ENCODE measurements around the gene RNASE12. TPM values are rescaled to one million over a fixed set of nuclear protein-coding genes. Genes with fewer than 3 reads are reported as not detected.

RNASE12 gene
- total RNA-seq, 1 donor from 2014 or later, result not detected

DNA sequence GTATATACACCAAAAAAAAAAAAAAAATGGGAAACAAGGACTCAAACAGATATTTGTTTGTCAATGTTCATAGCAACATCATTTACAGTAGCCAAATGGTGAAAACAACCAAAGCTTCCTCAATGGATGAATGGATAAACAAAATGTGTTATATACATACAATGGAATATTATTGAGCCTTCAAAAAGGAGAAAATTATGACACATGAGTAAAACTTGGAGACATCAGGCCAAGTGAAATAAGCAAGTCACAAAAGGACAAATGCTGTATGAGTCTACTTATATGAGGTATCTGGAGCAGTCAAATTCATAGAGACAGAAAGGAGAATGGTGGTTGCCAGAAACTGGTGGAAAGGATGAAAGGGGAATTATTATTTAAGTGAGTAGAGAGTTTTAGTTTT is 38.2 kb downstream of the RNASE12 start:
- TF ChIP-seq, protein P1, sequence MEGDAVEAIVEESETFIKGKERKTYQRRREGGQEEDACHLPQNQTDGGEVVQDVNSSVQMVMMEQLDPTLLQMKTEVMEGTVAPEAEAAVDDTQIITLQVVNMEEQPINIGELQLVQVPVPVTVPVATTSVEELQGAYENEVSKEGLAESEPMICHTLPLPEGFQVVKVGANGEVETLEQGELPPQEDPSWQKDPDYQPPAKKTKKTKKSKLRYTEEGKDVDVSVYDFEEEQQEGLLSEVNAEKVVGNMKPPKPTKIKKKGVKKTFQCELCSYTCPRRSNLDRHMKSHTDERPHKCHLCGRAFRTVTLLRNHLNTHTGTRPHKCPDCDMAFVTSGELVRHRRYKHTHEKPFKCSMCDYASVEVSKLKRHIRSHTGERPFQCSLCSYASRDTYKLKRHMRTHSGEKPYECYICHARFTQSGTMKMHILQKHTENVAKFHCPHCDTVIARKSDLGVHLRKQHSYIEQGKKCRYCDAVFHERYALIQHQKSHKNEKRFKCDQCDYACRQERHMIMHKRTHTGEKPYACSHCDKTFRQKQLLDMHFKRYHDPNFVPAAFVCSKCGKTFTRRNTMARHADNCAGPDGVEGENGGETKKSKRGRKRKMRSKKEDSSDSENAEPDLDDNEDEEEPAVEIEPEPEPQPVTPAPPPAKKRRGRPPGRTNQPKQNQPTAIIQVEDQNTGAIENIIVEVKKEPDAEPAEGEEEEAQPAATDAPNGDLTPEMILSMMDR (IDR thresholded peaks at IDR 0.05; ENCODE audit: partially characterized antibody, unreplicated experiment), result no peak

DNA sequence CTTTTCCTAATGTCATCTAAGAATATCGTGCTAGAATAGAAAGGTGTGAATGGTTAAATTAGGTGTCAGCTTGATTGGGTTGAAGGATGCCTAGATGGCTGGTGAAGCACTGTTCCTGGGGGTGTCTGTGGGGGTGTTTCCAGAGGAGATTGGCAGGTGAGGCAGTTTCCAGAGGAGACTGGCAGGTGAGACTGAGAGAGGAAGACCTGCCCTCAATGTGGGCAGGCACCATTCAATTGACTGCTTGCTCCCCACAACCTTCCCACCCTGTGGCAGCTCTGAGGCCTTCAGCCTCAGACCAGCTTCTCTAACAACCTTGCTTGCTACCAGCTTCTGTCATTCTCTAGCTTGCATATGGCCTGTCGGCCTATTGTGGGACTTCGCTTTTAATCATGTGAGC is 39.6 kb downstream of the RNASE12 start:
- Mint-ChIP-seq H3K4me1 (ENCODE audit: low read depth, unreplicated experiment) (no peaks in the 10 kb centered on the region), H3K27ac (ENCODE audit: unreplicated experiment) (no peak overlapping the region), H3K4me3 (ENCODE audit: unreplicated experiment) (no peak overlapping the region), H3K36me3 (ENCODE audit: unreplicated experiment) (no peaks in the 10 kb centered on the region), H3K27me3 (ENCODE audit: unreplicated experiment) (no peaks in the 10 kb centered on the region), H3K9me3 (ENCODE audit: unreplicated experiment) (no peaks in the 10 kb centered on the region)
- DNase-seq, result no peak
- TF ChIP-seq, protein P1 (IDR thresholded peaks at IDR 0.05; ENCODE audit: partially characterized antibody, unreplicated experiment), result no peak

More for the DNA sequence above, 38.2 kb downstream of the RNASE12 start:
- H3K27me3 Mint-ChIP-seq (ENCODE audit: unreplicated experiment), result peaks cover 3% of the 10 kb centered on the region
- no peaks in the 10 kb centered on the region for H3K9me3 Mint-ChIP-seq (ENCODE audit: unreplicated experiment)
- H3K27ac Mint-ChIP-seq (ENCODE audit: unreplicated experiment), result no peak overlapping the region
- no peaks in the 10 kb centered on the region for H3K4me1 Mint-ChIP-seq (ENCODE audit: low read depth, unreplicated experiment)
- DNase-seq, result no peak
- no peak overlapping the region for H3K4me3 Mint-ChIP-seq (ENCODE audit: unreplicated experiment)
- H3K36me3 Mint-ChIP-seq (ENCODE audit: unreplicated experiment), result no peaks in the 10 kb centered on the region

DNA sequence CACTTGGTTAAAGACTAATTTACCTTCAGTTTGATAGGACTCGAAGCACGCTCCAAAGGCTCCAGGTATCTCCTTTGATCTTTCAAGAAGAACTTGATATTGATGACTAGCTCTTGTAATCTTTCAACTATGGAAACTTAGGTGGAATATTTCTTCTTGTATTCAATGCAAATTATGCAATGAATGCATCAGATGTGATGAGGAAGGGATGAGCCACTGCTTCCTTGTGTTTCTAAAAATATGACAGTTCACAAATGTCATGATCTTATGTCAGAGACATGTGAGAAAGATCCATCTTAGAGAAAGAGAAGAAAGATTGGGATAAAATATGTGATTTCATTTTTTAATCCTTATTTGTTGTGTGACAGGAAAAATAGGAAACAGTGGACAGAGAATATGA is 40.2 kb downstream of the RNASE12 start:
- Mint-ChIP-seq H3K36me3 (ENCODE audit: unreplicated experiment) (no peaks in the 10 kb centered on the region), H3K4me1 (ENCODE audit: low read depth, unreplicated experiment) (no peaks in the 10 kb centered on the region), H3K4me3 (ENCODE audit: unreplicated experiment) (no peak overlapping the region), H3K9me3 (ENCODE audit: unreplicated experiment) (no peaks in the 10 kb centered on the region), H3K27ac (ENCODE audit: unreplicated experiment) (no peak overlapping the region), H3K27me3 (ENCODE audit: unreplicated experiment) (no peaks in the 10 kb centered on the region)
- TF ChIP-seq, protein P1 (IDR thresholded peaks at IDR 0.05; ENCODE audit: partially characterized antibody, unreplicated experiment), result no peak
- no peak for DNase-seq

DNA sequence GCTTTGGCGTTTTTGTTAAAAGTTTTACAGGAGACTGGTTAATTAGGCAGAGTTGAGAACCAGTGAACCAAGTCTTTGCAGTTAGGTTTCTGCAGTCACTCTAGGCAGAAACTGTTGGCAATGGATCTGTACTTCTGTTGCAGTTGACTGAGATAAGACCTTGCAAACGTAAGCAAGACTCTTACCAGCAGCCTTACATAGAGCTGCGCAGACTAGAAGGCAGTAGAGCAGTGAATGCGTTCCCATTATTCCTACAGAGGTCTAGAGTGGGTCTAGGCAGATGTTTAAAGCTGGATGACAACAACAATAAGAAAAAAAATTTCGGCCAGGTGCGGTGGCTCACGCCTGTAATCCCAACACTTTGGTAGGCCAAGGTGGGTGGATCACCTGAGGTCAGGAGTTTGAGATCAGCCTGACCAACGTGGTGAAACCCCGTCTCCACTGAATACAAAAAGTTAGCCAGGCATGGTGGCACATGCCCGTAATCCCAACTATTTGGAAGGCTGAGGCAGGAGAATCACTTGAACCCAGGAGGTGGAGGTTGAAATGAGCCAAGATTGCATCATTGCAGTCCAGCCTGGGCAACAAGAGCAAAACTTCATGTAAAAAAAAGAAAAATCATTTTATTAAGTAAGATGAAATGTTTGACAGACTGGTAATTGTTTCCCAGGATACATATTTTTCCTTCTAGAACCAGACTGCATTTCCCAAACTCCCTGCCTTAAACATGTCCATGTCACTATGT is 42.6 kb downstream of the RNASE12 start:
- no peak for DNase-seq
- Mint-ChIP-seq H3K4me3 (ENCODE audit: unreplicated experiment) (no peak overlapping the region), H3K27ac (ENCODE audit: unreplicated experiment) (no peak overlapping the region), H3K9me3 (ENCODE audit: unreplicated experiment) (no peaks in the 10 kb centered on the region), H3K27me3 (ENCODE audit: unreplicated experiment) (no peaks in the 10 kb centered on the region), H3K36me3 (ENCODE audit: unreplicated experiment) (no peaks in the 10 kb centered on the region), H3K4me1 (ENCODE audit: low read depth, unreplicated experiment) (no peaks in the 10 kb centered on the region)
- TF ChIP-seq, protein P1 (IDR thresholded peaks at IDR 0.05; ENCODE audit: partially characterized antibody, unreplicated experiment), result no peak

DNA sequence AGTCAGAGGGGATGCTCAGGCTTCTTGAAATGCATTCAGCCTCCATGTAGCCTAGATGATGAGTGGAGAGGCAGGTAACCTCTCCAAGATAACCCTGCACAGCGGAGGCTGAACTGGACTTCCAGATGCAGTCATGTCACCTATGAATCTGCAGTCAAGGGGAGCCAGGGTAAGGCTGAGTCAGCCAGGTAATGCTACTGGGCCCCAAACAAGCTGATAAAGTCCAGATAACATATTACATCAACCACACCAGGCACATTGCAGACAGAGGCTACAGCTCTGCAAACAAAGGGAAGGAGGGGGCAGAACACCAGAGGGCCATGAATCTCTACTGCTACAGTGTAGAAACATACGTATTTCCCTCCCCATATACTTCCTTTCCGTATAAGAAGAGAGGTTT is 44.3 kb downstream of the RNASE12 start:
- Mint-ChIP-seq H3K4me1 (ENCODE audit: low read depth, unreplicated experiment) (no peaks in the 10 kb centered on the region), H3K4me3 (ENCODE audit: unreplicated experiment) (no peak overlapping the region), H3K27me3 (ENCODE audit: unreplicated experiment) (no peaks in the 10 kb centered on the region), H3K27ac (ENCODE audit: unreplicated experiment) (no peak overlapping the region), H3K9me3 (ENCODE audit: unreplicated experiment) (no peaks in the 10 kb centered on the region), H3K36me3 (ENCODE audit: unreplicated experiment) (no peaks in the 10 kb centered on the region)
- TF ChIP-seq, protein P1 (IDR thresholded peaks at IDR 0.05; ENCODE audit: partially characterized antibody, unreplicated experiment), result no peak
- no peak for DNase-seq

Data from glutamatergic neuron (in vitro differentiated cells).